22Rv1 (cell line): ENCODE measurements around the gene TRIL.

Source experiments
- ZFX ChIP-seq: fragments of 450-650 bp; IDR thresholded peaks from 2 replicates; pipeline ENCODE4 v1.6.1; 2017; ENCODE audit warnings: antibody characterized with exemption, borderline replicate concordance
- TF ChIP-seq, protein P1 (sequence below): fragments of 450-650 bp; IDR thresholded peaks from 2 replicates; pipeline ENCODE4 v1.5.1; 2017; ENCODE audit warnings: mild to moderate bottlenecking

DNA sequence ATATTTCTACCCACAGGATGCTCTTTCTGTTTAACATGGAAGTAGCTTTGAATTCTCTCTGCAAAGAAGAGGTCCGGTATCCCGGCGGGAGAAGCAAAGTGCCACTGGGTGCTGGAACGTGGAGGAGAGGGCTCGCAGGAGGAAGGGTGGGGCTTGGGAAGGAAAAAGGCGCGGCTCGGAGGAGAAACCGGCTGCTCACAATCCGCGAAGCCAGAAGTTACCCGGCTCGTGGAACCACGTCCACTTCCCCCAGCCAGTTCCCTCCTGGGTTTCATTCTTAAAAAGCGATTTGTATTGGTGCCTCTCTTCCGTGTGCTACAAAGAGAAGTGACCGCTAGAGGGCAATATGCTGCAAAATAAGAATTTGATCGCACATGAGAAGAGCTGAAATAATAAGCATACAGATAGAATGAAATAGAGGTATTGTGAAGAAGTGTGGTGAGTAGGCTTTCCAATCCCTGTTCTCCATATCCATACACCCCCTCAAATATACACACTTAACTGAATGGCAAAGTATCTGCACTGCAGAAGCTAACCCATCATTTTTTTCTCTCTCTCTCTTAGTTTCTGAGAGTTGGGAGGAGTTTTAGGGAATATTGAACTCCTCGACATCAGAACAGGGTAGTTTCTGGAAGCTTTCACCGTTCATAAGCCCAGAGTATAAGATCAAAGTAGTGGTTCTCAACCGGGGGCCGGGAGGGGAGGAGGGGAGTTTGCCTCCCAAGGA, 31.1 kb downstream of the TRIL start:
- TF ChIP-seq, protein P1, sequence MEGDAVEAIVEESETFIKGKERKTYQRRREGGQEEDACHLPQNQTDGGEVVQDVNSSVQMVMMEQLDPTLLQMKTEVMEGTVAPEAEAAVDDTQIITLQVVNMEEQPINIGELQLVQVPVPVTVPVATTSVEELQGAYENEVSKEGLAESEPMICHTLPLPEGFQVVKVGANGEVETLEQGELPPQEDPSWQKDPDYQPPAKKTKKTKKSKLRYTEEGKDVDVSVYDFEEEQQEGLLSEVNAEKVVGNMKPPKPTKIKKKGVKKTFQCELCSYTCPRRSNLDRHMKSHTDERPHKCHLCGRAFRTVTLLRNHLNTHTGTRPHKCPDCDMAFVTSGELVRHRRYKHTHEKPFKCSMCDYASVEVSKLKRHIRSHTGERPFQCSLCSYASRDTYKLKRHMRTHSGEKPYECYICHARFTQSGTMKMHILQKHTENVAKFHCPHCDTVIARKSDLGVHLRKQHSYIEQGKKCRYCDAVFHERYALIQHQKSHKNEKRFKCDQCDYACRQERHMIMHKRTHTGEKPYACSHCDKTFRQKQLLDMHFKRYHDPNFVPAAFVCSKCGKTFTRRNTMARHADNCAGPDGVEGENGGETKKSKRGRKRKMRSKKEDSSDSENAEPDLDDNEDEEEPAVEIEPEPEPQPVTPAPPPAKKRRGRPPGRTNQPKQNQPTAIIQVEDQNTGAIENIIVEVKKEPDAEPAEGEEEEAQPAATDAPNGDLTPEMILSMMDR, result peak; percentile 93
- TF ChIP-seq ZFX, result no peak
